GM10266 (cell line): Measurements from ENCODE around the gene PIP.
"Not testable (repeated sequence)": the region's sequence is repeated elsewhere in the genome, so short reads cannot be mapped to it uniquely, and the experiment has no call there.

Experiments
- DNase-seq: peaks from one replicate; pipeline ENCODE4 v3.0.0; 2012; ENCODE audit errors: extremely low spot score
- TF ChIP-seq, protein P1 (sequence below): IDR thresholded peaks from 2 replicates; pipeline ENCODE4 v1.5.1; 2012; ENCODE audit warnings: mild to moderate bottlenecking, low read depth; ENCODE audit not compliant: control insufficient read depth, insufficient read depth; ENCODE audit errors: missing control alignments

The PIP gene

DNA sequence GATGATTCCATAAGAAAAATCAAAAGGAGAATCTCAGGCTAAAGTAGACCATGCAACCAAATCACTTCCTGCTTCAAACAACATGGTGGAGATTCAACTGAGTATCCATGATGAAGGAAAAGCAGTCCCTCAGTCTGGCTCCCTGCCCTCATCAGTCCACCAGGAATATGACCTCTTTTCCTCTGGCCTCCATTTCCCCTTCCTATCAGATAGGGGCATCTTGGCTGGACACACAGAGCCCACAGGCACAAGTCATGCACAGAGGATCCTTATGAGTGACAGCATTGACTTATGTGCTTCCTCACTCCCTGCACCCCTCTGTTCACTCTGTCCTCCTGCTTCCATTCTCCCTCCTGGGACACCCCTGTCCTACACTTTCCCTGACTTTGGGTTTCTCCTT, 16.8 kb downstream of the PIP start:
- DNase-seq, result no peak

DNA sequence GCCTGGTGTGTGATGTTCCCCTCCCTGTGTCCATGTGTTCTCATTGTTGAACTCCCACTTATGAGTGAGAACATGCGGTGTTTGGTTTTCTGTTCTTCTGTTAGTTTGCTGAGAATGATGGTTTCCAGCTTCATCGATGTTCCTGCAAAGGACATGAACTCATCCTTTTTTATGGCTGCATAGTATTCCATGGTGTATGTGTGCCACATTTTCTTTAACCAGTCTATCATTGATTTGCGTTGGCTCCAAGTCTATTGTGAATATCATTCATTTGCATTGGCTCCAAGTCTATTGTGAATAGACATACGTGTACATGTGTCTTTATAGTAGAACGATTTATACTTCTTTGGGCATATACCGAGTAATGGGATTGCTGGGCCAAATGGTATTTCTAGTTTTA, 18.8 kb downstream of the PIP start:
- DNase-seq, result not testable (repeated sequence)

More for the DNA sequence above, 16.8 kb downstream of the PIP start:
- TF ChIP-seq, protein P1, sequence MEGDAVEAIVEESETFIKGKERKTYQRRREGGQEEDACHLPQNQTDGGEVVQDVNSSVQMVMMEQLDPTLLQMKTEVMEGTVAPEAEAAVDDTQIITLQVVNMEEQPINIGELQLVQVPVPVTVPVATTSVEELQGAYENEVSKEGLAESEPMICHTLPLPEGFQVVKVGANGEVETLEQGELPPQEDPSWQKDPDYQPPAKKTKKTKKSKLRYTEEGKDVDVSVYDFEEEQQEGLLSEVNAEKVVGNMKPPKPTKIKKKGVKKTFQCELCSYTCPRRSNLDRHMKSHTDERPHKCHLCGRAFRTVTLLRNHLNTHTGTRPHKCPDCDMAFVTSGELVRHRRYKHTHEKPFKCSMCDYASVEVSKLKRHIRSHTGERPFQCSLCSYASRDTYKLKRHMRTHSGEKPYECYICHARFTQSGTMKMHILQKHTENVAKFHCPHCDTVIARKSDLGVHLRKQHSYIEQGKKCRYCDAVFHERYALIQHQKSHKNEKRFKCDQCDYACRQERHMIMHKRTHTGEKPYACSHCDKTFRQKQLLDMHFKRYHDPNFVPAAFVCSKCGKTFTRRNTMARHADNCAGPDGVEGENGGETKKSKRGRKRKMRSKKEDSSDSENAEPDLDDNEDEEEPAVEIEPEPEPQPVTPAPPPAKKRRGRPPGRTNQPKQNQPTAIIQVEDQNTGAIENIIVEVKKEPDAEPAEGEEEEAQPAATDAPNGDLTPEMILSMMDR, result no peak

DNA sequence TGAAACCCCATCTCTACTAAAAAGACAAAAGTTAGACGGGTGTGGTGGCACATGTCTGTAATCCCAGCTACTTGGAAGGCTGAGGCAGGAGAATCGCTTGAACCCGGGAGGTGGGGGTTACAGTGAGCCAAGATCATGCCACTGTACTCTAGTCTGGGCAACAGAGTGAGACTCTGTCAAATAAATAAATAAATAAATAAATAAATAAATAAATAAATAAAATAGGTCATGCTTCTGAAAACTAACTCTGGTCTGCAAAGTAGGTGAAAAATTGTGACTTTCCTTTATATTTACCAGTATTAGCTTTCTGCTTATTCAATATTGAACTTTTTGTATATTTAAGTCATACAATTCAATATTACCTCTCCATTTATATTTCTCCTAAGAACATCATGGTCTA, 26.7 kb downstream of the PIP start:
- DNase-seq, result not testable (repeated sequence)

DNA sequence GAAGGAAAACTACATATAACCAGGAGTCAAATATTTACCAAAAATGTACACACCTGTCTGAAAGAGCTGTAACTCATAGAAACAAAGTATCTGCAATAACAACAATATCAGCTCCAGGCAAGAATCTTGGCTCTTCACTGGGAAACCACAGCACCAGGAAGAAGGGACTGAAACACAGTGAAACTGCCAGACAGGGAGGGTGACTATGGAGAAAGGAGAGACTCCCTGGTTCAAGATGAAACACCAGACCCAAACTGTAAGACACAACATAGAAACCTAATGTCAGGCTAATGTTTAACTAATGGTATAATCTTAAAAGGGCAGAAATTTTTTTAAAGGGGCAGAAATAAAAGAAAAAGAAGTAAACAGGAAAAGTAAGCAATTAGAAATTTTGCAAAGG, 39.8 kb downstream of the PIP start:
- no peak for DNase-seq
- TF ChIP-seq, protein P1, result no peak

DNA sequence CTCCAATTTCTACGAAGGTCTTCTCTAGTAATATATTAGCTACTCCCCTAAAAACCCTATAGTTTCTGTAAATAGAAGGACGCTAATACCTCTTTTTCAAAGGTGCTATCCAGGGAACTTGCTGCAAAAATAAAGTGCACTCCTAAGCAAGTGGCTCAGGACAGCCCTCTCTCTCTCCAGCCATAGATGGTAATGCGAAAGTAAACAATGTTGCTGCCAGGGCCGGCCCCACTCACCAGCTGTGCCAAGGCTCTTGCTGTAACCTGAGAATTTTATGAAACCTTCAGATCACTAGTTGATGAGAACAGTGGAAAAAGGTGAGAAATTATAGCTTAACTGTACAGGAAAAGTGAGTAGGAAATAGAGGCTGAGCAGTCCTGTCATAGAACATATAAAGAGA, 40.5 kb downstream of the PIP start:
- no peak for DNase-seq
- TF ChIP-seq, protein P1, result no peak

DNA sequence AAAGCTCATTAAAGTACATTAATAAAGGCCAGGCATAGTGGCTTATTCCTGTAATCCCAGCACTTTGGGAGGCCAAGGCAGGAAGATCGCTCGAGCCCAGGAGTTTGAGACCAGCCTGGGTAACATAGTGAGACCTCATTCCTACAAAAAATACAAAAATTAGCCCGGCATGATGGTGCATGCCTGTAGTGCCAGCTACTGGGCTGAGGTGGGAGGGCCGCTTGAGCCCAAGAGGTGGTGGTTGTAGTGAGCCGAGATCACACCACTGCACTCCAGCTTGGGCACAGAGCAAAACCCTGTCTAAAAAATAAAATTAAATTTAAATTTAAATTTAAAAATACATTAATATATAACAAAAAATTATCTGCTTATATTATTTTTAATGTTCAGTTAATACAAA, 44.3 kb downstream of the PIP start:
- DNase-seq, result no peak
- TF ChIP-seq, protein P1, result no peak

DNA sequence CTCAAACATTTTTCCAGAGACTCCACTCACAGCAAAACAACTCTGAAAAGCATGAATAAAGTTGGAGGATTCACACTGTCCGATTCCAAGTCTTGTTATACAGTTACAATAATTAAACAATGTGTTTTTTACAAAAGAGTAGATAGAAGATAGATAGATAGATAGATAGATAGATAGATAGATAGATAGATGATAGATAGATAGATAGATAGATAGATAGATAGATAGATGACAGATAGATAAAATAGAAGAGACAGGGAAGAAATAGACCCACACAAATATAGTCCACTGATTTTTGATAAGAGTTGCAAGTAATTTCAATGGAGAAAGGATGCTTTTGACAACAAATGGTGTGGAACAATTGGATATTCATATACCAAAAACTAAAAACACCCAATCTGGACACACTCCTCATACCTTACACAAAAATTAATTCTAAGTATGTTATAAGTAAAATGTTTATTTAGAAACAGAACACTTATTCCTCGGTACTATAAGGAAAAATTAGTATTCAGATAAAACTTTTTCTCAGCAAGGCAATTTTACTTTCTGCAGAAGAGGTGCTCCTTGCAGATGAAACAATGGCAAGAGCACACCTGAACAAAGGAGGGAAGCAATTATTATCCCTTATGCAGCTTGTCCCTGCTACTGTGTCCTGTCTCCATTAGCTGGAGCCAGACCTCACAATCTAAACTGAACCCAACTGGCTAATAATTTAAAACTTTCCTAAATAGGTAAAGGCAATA, 45.7 kb downstream of the PIP start:
- TF ChIP-seq, protein P1, result no peak
- no peak for DNase-seq

DNA sequence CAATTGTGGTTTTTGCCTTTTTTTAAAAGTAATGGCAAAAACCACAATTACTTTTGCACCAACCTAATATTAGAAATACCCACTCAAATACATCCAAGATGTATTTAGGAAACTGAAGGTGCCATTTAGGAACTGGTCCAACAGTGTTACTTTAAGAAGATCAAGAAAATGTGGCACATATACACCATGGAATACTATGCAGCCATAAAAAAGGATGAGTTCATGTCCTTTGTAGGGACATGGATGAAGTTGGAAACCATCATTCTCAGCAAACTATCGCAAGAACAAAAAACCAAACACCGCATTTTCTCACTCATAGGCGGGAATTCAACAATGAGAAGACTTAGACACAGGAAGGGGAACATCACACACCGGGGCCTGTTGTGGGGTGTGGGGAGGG, 48.9 kb downstream of the PIP start:
- not testable (repeated sequence) for DNase-seq

DNA sequence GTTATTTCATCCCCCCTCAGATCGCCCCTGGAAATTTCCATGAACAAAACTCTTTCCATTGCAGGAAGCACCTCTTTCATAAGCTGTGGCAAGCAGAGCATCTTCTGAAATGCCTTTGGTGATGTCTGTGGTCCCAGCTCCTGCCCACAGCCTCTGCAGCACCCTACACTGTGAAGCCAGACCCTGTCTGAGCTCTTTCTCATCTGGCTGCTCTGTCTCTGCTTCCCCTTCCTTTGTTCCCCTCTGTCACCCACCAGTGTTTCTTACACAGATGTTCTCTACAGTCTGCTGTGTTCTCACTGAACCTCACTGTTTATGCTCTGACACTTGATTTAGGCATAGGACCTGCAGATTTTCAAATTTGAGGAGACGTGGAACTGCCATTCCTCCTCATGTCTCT, 49.5 kb downstream of the PIP start:
- TF ChIP-seq, protein P1, result no peak
- DNase-seq, result no peak
